GM19324 (cell line): ENCODE data around the gene KCNK13.
"Not testable (repeated sequence)": the region's sequence is repeated elsewhere in the genome, so short reads cannot be mapped to it uniquely, and the experiment has no call there.

ENCODE experiments used
- ATAC-seq: cut with Tn5 transposase; IDR thresholded peaks from one replicate; pipeline ENCODE4 v1.9.1; 2021; ENCODE audit warnings: mild to moderate bottlenecking, moderate library complexity; ENCODE audit not compliant: unreplicated experiment, low FRiP score

The KCNK13 gene

DNA sequence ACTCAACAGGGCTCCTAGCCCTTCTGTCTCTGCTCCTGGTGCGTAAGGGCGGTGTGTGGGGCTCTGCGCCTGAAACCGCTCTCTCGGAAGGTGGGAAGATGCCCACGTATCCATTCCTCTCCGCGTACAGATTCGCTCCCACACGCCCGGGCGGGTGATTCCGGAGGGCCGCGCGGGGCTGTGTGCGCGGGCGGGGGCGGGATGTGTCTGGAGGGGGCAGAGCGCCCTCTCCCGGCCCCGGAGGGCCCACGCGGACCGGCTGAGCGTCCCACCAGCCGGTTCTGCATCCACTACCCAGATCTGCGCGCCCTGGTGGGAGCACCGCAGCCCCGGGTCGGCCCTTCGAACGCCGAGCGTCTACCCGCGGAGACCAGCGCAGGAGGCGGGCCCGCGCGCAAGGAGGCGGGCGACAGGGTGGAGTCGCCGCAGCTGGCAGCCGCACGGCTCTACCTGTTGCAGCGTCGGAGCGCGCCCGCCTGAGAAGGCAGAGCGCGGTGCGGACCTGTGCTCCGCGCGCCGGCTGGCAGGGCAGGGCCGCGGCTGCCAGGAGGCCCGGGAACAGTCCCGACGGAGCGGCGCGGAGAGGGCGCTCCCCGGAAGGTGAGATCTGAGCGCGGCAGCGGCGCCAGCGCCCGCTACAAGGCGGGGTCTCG lies 1.4 kb upstream of the KCNK13 start:
- ATAC-seq: no peak

DNA sequence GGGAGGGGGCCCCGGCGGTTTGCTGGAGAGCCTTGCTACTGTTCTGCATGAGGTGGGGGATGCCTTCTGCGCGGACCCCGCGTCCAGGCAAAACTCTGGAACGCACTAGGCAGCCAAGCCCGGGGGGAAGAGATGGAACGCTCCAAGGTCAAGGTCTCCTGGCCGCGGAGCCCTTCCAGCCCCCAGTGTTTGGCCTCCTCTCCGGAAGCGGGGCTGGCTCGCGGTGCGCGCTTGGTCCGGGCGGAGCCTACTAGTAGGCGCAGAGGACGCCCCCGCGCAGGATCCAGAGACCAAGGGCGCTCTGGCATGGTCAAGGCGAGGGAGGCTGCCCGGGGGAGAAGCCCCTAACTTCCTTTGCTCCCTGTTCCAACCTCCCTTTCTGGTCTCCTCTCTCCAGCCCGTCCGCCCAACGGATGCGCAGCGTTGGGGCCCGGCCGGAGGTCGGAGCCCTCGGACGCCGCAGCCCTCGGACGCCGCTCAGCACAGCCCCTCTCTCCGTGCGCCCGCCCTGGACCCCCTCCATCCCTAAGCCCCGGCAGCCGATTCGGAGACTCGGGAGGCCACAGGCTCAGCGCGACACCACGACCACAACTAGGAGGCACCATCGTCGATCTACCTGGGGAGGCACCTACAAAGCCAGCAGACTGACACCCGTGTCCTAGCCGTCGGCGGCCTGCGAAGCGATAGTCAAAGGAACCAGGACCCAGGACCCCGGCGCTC lies 669 bp upstream of the KCNK13 start:
- ATAC-seq: no peak

DNA sequence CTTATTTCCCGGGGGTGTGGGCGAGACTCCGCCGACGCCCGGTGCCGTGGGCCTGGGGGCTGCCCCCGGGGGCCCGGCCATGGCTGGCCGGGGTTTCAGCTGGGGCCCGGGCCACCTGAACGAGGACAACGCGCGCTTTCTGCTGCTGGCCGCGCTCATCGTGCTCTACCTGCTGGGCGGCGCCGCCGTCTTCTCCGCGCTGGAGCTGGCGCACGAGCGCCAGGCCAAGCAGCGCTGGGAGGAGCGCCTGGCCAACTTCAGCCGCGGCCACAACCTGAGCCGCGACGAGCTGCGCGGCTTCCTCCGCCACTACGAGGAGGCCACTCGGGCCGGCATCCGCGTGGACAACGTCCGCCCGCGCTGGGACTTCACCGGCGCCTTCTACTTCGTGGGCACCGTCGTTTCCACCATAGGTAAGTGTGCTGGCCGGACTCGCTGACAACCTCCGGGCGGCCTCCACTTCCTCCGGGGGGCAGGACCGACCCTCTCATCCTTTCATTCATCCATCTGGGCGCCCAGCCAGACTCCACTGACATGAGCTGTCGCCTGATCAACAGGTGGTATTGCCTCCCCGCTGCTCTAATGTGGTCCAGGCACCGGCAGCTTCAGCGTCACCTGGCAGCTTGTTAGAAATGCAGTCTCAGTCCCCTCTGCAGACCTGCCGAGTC lies 467 bp downstream of the KCNK13 start:
- ATAC-seq: no peak

DNA sequence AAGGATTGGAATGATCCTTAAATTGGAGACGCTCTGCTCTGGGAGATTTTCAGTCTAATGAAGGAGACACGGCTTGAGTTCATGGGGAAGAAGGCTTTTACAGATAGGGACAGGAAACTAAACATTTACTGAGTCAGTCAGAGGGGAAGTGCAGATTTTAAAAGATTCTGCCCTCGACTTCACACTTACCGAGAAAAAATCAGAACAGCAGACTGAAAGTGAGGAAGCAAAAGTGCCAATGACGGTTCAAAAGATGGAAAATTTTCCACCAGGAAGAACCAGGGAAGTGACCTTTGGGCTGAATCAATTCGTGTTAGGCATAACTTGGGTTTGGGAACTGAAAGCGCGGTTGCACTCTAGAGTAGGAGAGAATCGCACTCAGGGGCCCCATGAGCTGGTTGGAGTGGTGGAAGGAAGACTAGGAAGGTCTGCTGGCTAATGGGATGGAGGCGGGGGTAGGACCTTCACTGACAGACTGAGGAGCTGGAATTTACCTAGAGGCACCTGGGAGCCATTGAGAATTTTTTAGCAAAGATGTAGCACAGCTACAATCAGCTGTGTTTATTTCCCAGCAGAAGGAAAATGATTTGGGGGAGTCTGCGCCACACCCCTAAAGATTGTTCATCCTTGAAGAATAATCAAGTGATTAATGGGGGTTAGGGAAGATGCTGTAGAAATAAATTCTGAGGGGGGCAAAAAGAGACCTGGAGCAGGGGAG lies 1.2 kb downstream of the KCNK13 start:
- ATAC-seq: no peak

DNA sequence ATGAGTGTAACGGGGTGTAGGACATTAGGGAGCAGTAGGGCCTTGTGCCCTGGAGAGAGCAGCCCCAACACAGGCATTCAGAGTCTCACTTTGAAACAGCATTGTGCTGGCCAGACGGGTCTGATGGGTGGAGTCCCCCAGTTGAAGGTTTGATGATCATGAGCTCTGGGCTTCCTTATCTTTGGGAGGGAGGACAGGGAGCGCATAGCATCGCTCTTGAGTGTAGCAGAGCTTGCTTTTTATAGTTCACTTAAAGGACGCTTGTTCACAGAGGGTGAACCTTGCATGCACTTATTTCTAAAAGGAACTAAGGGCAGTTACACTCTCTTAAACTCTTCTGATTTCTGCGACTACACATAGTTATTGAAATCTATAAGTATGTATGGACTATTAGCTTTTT lies 10.6 kb downstream of the KCNK13 start:
- ATAC-seq: no peak

DNA sequence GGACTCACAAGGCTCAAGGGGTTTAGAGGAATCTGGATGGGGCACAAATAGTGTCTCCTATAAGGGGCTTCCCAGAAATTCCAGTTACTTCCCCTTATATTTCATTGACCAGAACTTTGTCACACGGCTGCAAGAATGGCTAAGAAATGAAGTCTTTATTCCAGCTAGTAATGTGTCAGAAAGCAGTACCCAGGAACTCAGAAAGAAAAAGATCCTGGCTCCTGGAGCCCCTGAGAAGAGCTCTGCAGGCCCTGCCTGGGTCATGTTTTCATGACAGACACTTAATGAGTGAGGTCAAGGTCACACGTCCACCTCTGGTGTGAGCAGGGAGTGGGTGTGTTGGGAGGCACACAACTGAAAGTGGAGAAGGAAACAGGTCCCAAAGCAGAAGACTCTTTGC lies 17.8 kb downstream of the KCNK13 start:
- no peak for ATAC-seq

DNA sequence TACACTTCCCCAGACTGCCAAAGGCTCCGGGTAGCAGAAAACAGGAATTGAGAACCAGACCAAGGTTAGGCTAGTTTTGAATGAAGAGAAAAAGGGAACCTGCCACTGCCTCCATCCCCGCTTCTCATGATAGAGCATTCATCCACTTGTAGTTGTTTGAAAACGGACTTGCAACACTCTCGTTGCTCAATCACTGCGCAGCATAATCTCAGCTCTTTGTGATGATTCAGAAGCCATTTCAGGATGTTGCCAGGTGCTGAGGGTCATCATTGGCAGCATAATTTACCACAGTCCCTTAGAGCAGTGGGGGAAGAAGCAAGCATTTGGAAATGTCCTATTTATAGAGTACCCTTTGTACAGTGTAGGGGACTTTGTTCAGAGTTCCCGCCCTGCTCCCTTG lies 25.6 kb downstream of the KCNK13 start:
- ATAC-seq: no peak

DNA sequence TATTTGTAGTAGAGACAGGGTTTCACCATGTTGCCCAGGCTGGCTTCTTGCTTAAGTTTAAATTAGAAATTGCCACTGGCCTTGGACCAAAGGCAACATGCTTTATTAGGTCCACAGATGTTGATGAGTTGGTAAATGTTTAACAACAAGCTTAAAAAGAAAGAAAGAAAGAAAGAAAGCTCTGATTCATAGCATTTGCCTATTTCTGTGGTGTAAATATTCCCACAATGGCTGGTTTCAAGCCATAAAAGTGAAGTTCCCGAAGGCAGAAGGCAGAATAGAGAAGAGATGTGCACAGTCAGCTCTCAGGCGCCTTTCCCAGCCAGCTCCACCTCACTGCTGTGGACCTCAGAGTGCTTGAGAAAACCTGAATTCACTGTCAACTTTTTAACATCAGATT lies 26.4 kb downstream of the KCNK13 start:
- no peak for ATAC-seq

DNA sequence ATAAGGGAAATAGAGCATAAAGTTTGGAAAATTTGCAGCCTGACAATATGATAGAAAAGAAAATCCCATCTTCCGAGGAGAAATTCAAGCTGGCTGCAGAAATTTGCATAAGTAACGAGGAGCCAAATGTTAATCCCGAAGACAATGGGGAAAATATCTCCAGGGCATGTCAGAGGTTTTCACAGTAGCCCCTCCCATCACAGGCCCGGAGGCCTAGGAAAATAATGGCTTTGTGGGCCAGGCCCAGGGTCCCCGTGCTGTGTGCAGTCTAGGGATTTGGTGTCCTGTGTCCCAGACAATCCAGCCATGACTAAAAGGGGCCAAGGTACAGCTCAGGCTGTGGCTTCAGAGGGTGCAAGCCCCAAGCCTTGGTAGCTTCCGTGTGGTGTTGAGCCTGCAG lies 27.7 kb downstream of the KCNK13 start:
- not testable (repeated sequence) for ATAC-seq

DNA sequence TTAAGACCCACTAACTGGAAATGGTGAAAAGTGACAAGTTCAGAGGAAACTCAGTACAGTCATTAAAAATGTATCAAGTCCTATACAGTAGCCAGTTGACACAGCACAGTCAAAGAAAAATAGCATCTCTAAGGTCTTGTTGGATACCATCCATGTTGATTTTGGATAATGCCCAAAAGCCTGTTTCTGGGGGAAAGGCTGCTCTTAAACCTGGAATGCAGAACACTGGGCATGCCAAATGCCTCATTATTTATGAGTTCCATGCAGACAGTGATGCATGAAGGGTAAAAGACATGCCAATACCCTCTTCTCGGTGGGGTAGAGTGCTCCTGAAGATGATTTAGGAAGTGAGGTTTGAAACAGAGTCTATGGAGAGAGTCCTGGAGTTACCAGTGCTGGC lies 29.6 kb downstream of the KCNK13 start:
- ATAC-seq: no peak

DNA sequence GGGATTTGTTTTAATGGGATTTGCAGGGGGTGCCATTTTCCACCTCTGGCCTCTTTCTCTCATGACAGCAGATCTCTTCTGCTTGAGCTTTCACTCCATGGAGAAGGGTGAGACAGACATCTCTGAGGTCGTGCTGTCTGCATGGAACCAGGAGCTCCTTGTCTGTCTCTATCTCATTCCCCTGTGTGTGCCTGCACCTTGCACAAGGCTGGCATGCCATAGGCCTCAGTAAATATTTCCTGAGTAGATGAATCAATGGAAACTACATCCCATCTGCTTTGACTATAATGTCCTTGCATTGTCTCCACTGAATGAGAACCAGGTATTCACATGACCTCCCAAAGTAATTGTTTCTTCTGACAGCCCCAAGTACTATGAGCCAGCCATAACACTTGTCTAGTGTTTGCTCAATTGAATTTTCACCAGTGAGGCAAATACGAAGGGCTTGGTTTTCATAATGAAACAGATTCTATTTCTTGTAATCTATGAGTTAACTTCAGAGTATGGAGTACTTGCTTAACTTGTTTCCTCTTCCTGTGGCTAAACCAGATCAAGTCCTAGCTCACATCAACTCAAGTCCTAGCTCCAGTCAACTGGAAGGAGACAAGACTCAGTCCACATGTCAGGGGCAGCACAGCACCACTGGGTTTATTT lies 32.3 kb downstream of the KCNK13 start:
- no peak for ATAC-seq

DNA sequence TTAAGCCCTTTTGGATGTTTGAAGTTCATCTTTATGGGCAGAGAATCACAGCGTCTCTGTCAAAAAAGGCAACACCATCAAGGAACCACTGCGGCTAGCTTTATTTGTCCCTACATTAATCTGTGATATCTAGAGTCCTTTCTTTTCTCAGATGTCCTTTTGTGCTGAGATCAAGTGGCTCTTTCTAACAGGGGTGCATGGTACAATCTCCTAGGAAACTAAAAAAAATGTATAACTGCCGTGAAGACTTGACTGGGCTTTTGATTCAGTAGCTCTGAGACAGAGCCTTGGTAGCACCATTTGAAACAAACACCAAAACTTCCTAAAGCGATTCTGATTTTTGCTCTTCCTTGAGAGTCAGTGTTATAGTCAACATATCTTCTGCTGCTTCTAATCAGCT lies 33.3 kb downstream of the KCNK13 start:
- no peak for ATAC-seq

DNA sequence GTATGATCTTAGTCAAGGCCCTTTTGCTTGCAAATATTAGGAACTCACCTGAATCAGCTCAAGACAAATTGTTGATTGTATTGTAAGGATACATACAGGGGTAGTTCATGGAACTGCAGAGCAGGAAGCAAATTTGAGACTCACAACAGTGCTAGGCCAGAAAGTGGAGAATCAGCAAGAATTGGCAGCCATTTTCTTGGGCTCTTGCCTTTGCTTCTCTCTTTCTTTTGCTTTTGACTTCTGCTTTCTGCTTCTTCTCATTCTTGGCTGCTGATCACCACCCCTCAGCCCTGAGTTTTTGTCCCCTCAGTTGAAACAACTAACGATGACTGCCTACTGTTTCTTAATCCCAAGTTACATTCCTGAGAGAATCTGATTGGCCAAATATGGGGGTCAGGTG lies 34.8 kb downstream of the KCNK13 start:
- ATAC-seq: no peak

DNA sequence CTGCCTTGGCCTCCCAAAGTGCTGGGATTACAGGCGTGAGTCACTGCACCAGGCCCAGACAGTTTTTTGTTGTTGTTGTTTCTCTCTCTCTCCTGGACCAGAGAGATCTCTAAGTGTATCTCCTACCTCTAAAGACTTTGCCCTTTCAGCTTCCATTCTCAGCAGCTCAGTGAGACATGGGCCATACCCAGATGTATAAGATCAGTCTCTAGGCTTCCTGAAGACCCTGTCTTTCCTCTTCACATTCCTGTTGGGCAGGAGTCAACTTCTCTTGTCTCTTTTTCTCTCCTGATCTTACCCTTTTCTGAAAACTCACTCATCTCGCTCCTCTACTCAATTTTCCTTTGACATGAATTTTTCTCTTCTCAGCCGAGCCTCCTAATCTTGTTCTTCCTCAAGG lies 42.0 kb downstream of the KCNK13 start:
- no peak for ATAC-seq

DNA sequence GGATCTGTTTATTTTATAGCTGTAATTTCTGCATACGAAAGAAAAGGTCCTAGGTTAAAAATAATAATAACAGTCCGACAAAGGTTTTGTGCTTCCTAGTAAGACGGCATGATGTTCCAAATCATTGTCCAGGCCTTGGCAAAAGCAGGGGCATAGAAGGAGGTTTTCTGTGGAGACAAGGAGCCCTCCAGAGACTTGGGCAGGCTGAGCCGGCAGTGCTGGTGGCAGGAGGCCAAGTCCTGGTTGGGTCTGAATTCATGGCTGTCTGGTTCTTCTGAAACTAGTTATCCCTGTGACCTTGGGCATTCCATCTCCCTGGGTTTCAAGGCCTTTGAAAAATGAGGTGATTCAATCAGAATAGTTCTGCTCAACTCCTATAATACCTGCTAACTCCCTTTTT lies 44.0 kb downstream of the KCNK13 start:
- no peak for ATAC-seq

DNA sequence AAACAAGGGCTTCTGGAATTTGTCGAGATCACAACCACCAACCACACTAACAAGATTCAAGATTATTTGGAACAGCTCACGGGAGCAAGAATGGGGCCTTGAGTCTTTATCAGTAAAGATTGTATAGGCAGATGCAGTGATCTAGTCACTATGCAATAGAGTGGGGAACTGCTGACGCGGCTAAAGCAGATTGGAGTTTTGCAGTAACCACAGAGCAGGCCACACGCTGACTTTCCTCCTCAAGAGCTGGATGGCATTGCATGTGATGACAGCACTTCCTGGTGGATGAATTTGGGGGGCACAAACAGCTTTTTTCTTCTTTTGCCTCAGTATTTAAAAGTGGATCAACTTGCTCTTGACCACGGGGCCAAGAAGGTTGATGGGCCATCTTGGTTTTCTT lies 46.0 kb downstream of the KCNK13 start:
- no peak for ATAC-seq

DNA sequence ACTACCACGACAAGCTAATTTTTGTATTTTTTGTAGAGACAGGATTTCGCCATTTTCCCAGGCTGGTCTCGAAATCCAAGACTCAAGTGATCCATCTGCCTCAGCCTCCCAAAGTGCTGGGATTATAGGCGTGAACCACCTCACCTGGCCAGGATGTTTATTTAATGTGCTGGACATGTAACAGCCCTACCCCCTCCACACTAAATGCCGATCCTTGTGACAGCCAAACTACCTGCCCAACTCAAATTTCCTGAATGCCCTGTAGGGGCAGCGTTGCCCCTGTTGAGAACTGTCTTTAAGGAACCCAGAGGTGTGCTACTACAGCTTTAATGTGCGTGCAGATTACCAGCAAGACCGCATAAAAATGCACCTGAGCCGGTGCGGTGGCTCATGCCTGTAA lies 48.1 kb downstream of the KCNK13 start:
- no peak for ATAC-seq

DNA sequence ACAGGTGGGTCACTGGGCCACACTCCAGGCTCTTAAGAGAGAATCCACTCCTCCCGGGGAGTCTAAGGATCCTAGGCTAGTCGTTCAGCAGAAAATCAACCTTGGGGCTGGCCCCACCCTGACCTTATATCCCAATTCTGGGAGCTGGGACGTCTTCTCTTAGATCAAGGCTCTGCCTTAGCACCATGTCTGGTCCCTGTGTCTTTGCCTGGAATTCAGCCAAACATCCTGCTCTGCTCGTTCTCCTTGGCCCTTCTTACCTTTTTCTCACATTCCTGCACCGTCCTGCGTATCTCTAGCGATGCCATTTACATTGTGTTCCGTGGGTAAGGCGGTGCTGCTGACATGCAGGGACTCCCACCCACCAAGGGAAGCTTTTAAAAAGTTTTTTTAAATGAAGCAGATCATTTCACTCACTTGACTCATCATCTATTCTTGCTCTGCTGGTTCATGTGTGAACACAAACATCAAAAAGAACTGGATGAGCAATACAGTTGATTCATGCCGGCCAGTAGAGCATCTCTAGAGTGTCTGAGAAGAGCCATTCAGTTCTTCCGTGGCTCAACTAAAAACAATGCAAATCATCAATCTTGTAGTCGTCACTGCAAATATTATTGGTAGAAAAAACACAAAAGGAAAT lies 50.2 kb downstream of the KCNK13 start:
- ATAC-seq: no peak

DNA sequence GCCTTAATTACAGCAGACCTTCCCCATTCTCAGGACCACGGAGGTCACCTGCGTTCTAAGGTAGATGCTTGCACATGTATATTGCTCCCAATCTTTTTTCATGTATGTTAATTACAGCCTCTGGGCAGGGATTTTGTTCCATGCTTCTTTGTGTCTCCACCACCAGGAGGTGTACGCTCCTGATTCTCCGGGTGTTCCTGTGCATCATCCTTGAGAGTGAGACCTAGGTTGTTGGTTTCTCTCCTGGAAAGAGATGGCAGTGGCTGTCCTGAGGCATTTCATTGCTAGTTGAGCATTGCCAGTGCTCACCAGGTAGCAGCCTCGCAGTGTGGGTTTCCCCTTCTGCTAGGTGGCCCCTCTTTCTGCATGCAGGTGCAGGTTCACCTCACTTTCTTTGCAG lies 52.8 kb downstream of the KCNK13 start:
- no peak for ATAC-seq

DNA sequence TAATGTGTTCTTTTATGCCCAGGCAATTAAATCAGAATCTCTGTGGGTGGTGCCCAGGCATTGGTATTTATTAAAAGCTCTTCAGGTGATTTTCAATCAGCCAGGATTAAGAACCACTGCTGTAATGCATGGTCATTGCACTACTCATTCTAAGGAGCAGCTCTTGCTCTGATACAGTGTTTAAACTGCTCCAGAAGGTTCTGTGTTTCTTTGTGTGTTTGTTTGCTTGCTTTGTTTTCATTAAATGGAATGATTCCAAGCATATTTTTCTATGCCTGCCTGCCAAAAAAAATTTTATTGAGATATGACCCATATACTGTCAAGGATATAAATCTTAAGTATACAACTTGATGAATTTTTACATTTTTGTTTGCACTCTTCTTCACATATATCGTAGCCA lies 54.0 kb downstream of the KCNK13 start:
- ATAC-seq: no peak
